RKO (cell line): ENCODE data around the gene EXTL2.
"Not testable (repeated sequence)": the region's sequence is repeated elsewhere in the genome, so short reads cannot be mapped to it uniquely, and the experiment has no call there.

Experiments used
- DNase-seq: peaks from one replicate; pipeline ENCODE4 v3.0.0-alpha.2; 2016; ENCODE audit warnings: low spot score

Gene EXTL2

GRCh38 chr1:100902365-100902764, 7.7 kb upstream of the EXTL2 start:
- no peak for DNase-seq

GRCh38 chr1:100896481-100896982, 1.9 kb upstream of the EXTL2 start:
- peak; percentile 81 for DNase-seq

GRCh38 chr1:100895540-100896480, 1.2 kb upstream of the EXTL2 start, which contains the start of gene SLC30A7:
Gene SLC30A7, plus strand, starts transcription at chr1:100896090. Its CDS starts 173 bp downstream, at chr1:100896263.
- DNase-seq = peak; percentile 92

GRCh38 chr1:100893718-100894117, 924 bp downstream of the EXTL2 start:
- DNase-seq = no peak

GRCh38 chr1:100892554-100892953, 2.1 kb downstream of the EXTL2 start:
- DNase-seq = no peak

GRCh38 chr1:100891380-100891779, 3.3 kb downstream of the EXTL2 start:
- no peak for DNase-seq

- not testable (repeated sequence) for DNase-seq
Observed at GRCh38 chr1:100889869-100890482, 4.7 kb downstream of the EXTL2 start.

GRCh38 chr1:100889007-100889406, 5.6 kb downstream of the EXTL2 start:
- not testable (repeated sequence) for DNase-seq

GRCh38 chr1:100883963-100884362, 10.7 kb downstream of the EXTL2 start:
- peak; percentile 83 for DNase-seq

GRCh38 chr1:100882698-100883097, 11.9 kb downstream of the EXTL2 start:
- no peak for DNase-seq

- DNase-seq = no peak
Observed at GRCh38 chr1:100881687-100882086, 13.0 kb downstream of the EXTL2 start.

GRCh38 chr1:100879422-100879821, 15.2 kb downstream of the EXTL2 start:
- DNase-seq = no peak

GRCh38 chr1:100876291-100876690, 18.4 kb downstream of the EXTL2 start:
- DNase-seq = no peak

- no peak for DNase-seq
Observed at GRCh38 chr1:100875228-100875627, 19.4 kb downstream of the EXTL2 start.

- no peak for DNase-seq
Observed at GRCh38 chr1:100874433-100874832, 20.2 kb downstream of the EXTL2 start.

- no peak for DNase-seq
Observed at GRCh38 chr1:100869996-100870395, 24.6 kb downstream of the EXTL2 start.

- peak; percentile 61 for DNase-seq
Observed at GRCh38 chr1:100868364-100868995, 26.2 kb downstream of the EXTL2 start.

- DNase-seq = no peak
Observed at GRCh38 chr1:100866901-100867206, 27.8 kb downstream of the EXTL2 start.

GRCh38 chr1:100866041-100866900, 28.4 kb downstream of the EXTL2 start:
- DNase-seq = peak; percentile 67

- no peak for DNase-seq
Observed at GRCh38 chr1:100862591-100862990, 32.1 kb downstream of the EXTL2 start.

- no peak for DNase-seq
Observed at GRCh38 chr1:100861379-100861778, 33.3 kb downstream of the EXTL2 start.
